GM23248 (cell line): ENCODE data around the gene IL1RAPL1.

ENCODE experiments used
- EZH2 ChIP-seq: fragments of 200-600 bp; sonication (generic); IDR thresholded peaks from 2 replicates; pipeline ENCODE4 v1.6.1; 2018; ENCODE audit warnings: antibody characterized with exemption, mild to moderate bottlenecking; ENCODE audit not compliant: insufficient read depth, poor library complexity, severe bottlenecking
- EZH2phosphoT487 ChIP-seq: fragments of 200-600 bp; sonication (generic); IDR thresholded peaks from 2 replicates; pipeline ENCODE4 v1.6.1; 2018; ENCODE audit warnings: antibody characterized with exemption, moderate library complexity, mild to moderate bottlenecking, low read depth; ENCODE audit not compliant: insufficient read depth

DNA sequence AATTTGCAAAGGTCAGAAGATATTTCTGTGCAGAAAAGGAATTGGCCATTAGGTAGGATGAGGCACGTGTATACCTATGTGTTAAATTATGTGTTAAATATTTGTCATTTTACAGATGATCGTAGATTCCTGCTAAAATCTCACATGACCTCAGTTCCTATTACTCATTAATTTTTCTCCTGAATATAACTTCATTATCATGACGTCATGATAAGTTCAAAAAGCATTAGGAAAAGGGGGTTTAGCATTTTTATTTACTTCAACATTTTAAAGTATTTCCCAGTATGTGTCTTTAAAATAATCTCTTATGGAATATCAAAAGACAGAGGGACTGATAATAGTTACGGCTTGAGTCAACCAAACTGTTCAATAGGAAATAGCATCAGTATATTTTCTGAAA, 372.8 kb downstream of the IL1RAPL1 start:
- TF ChIP-seq EZH2phosphoT487 (no peak), EZH2 (no peak)
